Measurements from ENCODE around the gene TMEM207.

TMEM207 gene

DNA sequence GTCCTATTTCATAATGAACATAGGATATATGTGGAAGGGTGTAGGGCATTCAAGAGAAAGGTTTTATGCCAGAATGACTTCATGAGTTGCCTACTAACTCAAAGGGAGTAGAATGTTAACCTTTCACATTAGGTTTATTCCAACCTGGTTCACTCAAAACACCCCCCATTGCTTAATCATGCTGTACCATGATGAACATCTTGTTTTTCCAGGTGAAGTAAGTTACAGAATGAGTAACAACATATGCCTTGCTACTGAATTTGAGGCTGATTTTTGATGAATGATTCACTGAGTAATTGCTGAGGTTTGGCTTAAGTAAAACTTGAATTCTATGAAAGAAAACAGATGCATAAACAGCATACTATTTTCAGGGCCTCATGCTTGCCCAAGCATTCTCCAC lies 67.6 kb downstream of the TMEM207 start:
- DNase-seq, result no peak

DNA sequence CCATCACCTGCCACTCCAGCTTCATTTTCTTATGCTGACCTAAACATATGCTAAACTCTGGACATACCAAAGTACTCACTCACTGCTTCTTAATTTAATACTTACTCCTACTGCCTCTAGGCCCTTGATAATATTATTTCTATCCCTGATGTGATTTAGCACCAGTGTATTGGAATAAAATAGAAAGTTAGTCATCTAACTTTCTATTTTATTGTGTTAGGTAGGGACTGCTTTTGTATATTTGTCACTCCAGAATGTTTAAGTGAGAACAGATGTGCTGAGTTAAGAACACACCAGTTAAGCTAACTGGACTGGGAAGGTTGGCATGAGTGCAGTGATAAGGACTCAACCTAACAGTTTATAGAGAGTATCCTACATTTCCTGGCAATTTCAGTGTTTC lies 68.3 kb downstream of the TMEM207 start:
- no peak for DNase-seq

DNA sequence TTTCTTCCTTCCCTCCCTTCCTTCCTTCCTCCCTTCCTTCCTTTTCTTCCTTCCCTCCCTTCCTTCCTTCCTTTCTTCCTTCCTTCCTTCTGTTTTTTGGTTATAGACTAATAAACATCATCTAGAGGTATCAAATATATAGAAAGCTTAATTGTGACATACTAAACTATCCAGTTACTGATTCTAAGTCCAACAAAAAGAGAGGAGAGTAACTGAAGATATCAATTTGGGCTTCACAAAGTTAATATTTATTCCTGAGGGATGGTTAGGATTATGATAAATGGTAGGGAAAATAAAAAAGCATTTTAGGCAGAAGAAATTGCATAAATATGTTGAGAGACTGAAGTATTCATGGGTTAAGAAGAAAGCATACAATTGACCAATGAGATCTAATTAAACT lies 69.5 kb downstream of the TMEM207 start:
- no peak for DNase-seq

Data from GDM1 (cell line).